GM21786 (cell line): ENCODE data around the gene TLN1.

Experiments used
- ATAC-seq: cut with Tn5 transposase; IDR thresholded peaks from one replicate; pipeline ENCODE4 v1.9.1; 2021; ENCODE audit not compliant: unreplicated experiment

Gene TLN1

DNA sequence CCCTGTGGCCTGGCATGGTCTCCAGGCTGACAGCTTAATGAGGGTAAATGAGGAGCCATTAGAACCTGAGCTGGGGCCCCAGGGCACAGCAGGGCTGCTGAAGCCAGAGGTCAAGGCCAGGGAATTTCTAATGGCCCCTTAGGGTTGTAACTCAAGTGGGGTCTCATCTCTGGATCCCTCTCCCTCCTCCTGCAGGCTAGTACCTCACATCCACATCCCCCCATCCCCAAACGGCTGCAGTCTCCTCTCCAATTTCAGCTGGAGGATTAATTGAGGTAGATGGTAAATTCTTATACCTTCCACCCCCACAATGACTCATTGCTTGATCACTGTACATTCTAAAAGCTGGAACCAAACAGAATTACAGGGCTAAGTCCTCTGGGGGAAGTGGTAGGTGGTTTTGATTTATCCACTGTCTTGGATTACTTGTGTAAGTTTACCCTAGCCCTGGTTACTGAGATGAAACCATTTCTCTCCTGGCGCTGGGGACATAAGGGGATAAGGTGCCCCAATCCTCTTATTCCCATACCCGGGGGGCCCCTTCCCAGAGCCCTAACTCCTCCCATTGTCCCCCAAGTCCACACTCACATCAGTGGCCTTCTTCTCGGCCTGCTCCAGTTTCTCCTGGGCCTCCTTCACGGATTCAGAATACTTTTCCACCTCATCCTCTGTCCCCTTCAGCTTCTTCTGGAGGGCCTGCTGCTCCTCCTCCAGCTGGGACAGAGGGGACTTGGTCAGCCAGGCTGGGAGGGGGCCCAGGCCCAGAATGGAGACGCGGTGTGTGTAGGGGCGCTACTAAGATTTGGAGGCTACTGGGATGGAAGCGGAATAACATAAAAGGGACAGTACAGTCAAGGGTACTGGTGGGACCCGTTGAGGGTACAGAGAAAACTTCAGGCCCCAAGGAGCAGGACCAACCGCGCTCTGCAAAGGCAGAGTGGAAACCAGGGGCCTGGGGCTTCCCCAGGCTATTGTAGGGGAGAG lies 43.1 kb downstream of the TLN1 start:
- no peak for ATAC-seq

DNA sequence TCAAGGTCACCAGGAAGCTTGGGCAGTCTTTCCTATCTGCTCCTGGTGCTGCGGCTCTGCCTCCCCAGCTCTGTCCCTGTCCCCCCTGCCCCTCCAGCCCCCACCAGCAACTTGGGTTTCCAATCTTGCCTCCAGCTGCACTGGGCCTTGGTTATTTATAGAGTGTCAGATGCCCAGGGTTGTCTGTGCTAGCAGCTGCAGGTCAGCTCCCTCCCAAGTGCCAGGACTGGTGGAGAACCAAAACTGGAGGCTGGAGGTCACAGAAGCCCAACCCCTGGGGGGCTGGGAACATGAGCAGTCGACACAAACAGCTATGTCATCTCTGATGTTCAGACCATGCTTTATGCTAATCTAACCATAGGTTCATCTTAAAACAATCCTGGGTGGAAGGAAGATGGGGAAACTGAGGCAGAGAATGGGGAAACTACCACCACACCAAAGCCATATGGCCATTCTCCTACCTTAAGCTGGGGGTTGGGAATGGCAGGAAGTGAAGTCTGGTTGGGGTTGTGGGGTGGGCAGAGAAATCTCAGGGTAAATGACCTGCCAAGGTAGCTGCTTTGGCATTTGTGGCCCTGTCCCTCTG lies 43.9 kb downstream of the TLN1 start:
- ATAC-seq = no peak

- no peak for ATAC-seq
Measured at GRCh38 chr9:35687306-35687705, 44.7 kb downstream of the TLN1 start.

- no peak for ATAC-seq
Measured at GRCh38 chr9:35686222-35687203, 45.5 kb downstream of the TLN1 start.

GRCh38 chr9:35685506-35685905 lies 46.5 kb downstream of the TLN1 start:
- ATAC-seq = no peak

GRCh38 chr9:35684921-35685320 lies 47.1 kb downstream of the TLN1 start:
- no peak for ATAC-seq

GRCh38 chr9:35683323-35683722 lies 48.7 kb downstream of the TLN1 start:
- ATAC-seq = no peak

DNA sequence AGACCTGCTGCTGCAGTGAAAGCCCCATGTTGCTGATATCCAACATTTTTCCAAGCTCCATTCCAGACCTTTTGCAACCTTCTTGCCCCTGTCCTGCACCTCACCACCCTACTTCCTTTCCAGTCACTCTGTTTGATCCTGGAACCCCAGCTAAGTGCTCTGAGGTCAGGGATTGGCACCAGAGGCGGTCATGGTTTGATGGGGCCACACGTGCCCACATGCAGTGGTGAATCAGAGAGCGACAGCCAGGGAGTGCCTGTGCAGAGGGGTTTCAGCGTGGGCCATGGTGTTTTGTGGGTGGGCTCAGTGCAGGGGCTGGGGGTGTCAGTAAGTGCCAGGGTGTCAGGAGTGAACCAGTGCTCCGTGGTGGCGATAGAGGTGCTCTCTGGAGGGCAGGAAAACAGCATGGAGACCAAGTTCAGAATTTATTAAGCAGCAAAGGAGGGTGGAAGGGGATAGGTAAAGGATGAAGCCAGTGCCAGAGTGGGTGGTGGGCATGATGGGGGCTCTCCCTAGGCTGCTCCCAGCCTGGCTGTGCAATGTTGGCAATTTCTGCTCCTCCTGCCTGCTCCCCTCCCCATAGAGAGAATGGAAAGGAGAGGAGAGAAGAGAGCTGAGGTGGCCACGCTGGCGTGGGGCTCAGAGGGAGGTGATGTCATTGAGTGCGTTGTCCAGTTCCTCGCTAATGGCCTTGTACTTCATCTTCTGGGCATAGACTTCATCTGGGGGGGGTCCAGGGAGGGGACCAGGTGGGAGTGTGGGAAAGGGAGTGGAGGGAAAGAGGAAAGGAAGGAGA lies 49.3 kb downstream of the TLN1 start:
- ATAC-seq = no peak

GRCh38 chr9:35682051-35682450 lies 49.9 kb downstream of the TLN1 start:
- no peak for ATAC-seq

- ATAC-seq = no peak
Measured at GRCh38 chr9:35681341-35682002, 50.5 kb downstream of the TLN1 start.

- no peak for ATAC-seq
Measured at GRCh38 chr9:35680331-35681105, 51.5 kb downstream of the TLN1 start.

- no peak for ATAC-seq
Measured at GRCh38 chr9:35679766-35680330, 52.1 kb downstream of the TLN1 start.

DNA sequence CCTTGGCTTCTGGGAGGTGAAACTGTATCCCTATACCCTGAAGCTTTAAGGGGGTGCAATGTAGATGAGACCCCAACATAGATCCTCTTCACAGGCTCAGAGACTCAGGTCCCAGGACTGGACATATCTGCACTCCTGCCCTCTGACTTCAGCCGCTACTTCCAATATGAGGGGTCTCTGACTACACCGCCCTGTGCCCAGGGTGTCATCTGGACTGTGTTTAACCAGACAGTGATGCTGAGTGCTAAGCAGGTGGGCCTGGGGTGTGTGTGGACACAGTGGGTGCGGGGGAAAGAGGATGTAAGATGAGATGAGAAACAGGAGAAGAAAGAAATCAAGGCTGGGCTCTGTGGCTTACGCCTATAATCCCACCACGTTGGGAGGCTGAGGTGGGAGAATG lies 52.9 kb downstream of the TLN1 start:
- ATAC-seq = no peak

DNA sequence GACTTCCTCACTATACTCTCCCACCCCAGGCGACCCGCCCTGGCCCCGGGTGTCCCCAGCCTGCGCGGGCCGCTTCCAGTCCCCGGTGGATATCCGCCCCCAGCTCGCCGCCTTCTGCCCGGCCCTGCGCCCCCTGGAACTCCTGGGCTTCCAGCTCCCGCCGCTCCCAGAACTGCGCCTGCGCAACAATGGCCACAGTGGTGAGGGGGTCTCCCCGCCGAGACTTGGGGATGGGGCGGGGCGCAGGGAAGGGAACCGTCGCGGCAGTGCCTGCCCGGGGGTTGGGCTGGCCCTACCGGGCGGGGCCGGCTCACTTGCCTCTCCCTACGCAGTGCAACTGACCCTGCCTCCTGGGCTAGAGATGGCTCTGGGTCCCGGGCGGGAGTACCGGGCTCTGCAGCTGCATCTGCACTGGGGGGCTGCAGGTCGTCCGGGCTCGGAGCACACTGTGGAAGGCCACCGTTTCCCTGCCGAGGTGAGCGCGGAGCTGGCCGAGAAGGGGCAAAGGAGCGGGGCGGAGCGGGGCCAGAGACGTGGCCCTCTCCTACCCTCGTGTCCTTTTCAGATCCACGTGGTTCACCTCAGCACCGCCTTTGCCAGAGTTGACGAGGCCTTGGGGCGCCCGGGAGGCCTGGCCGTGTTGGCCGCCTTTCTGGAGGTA lies 56.1 kb downstream of the TLN1 start:
- ATAC-seq = no peak

- ATAC-seq = no peak
Measured at GRCh38 chr9:35675204-35675603, 56.8 kb downstream of the TLN1 start.

DNA sequence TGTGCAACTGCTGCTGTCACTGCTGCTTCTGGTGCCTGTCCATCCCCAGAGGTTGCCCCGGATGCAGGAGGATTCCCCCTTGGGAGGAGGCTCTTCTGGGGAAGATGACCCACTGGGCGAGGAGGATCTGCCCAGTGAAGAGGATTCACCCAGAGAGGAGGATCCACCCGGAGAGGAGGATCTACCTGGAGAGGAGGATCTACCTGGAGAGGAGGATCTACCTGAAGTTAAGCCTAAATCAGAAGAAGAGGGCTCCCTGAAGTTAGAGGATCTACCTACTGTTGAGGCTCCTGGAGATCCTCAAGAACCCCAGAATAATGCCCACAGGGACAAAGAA lies 58.0 kb downstream of the TLN1 start:
- no peak for ATAC-seq

GRCh38 chr9:35673132-35674024 lies 58.6 kb downstream of the TLN1 start, which contains the start of gene CA9:
Gene CA9 (plus strand): TSS chr9:35673928. CDS start chr9:35673960, 32 bp downstream.
- no peak for ATAC-seq
